GM18951 (cell line): ENCODE data around the gene R3HCC1L.
"Not testable (repeated sequence)": the region's sequence is repeated elsewhere in the genome, so short reads cannot be mapped to it uniquely, and the experiment has no call there.

Source experiments
- POLR2A ChIP-seq: IDR thresholded peaks from 4 replicates; pipeline ENCODE4 v1.6.1; 2011; ENCODE audit warnings: mild to moderate bottlenecking; ENCODE audit not compliant: insufficient read length, insufficient read depth; ENCODE audit errors: extremely low read depth
- in situ Hi-C: fragments of 300-500 bp; cut with MboI; formaldehyde crosslinking; loops from one replicate; pipeline ENCODE4 v1.12.0; 2022; ENCODE audit warnings: low sequenced_read_pairs, mixed read lengths, inconsistent platforms; ENCODE audit not compliant: unreplicated experiment

Gene R3HCC1L

DNA sequence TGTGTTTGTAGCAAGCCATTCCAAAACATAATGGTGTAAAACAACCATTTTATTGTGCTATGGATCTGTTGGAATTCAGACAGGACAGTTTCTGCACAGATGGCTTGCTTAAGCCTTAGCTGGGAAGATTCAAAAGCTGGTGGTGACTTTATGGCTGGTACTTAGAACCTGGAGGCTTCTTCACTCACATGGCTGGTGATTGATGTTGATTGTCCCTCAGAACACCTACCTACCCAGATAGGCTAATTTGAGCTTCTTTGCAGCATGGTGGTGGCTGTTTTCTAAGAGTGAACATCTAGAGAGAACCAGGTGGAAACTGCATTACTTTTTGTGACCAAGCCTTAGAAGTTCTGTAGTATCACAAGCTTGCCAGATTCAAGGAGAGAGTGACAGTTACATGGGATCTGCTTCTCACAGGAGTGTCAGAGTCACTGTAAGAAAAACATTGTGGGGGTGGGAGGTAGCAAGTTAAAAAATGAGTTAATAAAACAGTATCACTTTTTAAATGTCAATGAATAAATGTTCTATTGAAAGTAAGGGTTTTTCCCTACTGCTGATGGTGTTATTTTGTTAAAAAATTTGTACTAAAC, 7.1 kb downstream of the R3HCC1L start:
- no peak for TF ChIP-seq POLR2A

DNA sequence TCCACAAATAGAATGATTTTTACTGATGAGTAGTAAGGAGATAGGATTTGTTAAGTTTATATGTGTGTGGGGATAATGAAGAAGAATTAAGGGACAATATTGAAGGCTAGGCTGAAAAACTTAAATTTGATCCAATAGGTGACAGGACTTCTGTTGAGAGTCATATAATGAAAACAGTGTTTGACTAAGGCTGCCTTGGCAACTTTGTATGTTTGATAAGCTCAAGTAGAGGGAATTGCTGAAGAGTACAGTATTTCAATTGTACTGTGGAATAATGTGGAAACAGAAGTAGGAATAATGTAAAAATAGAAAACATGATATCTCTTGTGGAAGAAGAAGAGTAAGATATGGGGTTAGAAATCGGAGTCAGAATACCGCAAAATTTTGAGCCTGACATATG, 10.5 kb downstream of the R3HCC1L start:
- TF ChIP-seq POLR2A = no peak
- in situ Hi-C loops = no loop called here

More for the DNA sequence above, 7.1 kb downstream of the R3HCC1L start:
- in situ Hi-C loops = no loop called here

DNA sequence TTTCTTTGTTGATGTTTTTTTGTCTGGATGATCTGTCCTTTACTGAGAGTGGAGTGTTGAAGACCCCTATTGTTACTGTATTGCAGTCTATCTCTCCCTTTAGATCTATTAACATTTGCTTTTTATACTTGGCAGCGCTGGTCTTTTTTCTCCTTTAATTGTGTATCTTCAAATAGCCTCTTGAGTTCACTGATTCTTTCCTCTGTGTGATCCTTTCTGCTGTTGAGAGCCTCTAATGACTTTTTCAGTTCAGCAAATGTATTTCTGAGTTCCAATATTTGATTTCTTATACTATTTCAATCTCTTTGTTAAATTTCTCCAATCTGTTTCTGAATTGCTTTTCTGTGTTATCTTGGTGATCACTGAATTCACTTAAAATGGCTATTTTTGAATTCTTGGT, 15.4 kb downstream of the R3HCC1L start:
- in situ Hi-C loops = no loop called here
- TF ChIP-seq POLR2A = no peak

DNA sequence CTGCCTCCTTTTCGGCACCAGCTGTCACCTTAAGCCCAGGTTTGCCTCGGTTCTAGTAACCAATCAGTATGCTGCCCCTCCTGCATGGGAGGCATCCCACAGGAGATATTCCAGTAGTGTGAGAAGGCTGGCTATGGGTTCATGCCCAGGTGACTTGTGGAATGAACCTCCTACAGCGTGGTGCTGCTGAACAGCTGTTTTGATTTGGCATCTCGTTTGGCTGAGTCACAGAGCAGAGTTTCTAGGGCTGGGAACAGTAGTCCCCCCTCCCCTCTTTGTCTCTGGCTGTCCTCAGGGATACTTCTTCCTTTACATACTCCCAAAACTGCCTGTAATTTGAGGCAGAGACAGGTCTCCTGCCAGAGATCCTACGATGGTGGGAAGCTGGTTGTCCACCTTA, 16.1 kb downstream of the R3HCC1L start:
- TF ChIP-seq POLR2A = no peak
- in situ Hi-C loops = no loop called here

DNA sequence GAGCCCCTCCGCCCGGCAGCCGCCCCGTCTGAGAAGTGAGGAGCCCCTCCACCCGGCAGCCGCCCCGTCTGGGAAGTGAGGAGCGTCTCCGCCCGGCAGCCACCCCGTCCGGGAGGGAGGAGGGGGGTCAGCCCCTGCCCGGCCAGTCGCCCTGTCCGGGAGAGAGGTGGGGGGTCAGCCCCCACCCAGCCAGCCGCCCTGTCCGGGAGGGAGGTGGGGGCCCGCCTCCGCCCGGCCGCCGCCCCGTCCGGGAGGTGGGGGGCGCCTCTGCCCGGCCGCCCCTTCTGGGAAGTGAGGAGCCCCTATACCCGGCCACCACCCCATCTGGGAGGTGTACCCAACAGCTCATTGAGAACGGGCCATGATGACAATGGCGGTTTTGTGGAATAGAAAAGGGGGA, 18.3 kb downstream of the R3HCC1L start:
- in situ Hi-C loops = not testable (repeated sequence)

DNA sequence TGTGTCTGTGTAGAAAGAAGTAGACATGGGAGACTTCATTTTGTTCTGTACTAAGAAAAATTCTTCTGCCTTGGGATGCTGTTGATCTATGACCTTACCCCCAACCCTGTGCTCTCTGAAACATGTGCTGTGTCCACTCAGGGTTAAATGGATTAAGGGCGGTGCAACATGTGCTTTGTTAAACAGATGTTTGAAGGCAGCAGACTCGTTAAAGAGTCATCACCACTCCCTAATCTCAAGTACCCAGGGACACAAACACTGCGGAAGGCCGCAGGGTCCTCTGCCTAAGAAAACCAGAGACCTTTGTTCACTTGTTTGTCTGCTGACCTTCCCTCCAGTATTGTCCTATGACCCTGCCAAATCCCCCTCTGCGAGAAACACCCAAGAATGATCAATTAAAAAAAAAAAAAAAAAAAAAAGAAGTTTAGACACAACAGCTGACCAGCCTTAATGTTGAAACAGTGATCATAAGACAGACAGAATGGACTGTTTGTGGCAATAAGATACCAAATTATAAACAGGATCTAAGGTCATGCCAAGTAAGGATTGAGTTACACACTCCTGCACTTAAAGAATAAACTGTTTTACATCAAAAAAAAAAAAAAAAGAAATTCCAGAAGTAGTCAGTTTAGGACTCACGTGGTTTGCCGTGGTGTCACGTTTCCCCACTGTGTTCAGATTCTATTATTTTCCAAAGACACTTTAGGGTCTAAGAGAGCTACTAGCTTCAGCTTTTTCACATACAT, 18.9 kb downstream of the R3HCC1L start:
- in situ Hi-C loops = not testable (repeated sequence)

DNA sequence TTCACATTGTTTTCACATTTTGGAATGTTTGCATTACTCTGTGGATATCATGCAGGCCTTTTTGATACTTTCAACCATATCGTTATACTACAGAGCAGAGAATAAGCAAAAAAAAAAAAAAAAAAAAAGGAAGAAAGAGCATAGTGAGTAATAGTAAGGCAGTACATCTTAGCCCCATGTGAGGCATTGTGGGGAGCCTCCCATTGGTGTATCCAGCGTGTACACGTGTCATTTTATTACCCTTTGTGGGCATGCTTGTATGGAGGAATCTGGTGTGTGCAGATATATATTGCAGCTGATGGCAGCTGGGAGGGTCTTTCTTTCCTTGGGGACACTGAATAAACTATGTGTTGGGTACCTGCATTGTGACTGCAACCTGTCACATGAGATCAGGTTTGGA, 19.6 kb downstream of the R3HCC1L start:
- in situ Hi-C loops = no loop called here
- no peak for TF ChIP-seq POLR2A

DNA sequence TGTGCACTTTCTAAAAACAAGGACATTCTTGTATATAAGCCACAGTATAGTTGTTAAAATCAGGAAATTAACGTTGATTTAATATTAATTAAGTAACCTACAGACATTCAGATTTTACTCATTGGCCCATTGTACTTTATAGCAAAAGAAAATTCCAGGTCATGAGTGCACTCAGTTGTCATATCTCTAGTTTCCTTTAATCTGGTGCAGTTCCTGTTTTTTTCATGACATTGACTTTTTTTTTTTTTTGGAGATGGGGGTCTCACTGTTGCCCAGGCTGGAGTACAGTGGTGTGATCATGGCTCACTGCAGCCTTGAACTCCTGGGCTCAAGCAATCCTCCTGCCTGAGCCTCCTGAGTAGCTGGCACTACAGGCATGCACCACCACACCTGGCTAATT, 24.1 kb downstream of the R3HCC1L start:
- TF ChIP-seq POLR2A = no peak
- in situ Hi-C loops = no loop called here

DNA sequence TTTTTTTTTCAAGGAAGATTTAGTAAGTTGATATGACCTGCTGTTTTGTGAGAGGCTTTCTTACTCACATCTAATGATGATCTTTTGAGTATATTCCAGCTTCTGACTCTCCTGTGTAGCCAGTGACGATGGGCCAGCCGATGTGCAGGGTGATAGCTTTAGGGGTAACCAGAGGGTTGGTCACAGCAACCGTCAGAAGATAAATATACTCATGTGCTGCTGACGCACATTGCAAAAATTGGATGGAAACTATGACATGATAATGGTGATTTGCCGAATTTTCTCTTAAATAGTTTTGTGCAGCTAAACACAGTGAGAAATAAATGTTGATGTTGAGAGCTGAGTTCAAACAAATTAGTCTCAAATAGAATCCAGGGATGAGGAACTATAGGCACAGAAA, 29.5 kb downstream of the R3HCC1L start:
- in situ Hi-C loops = no loop called here
- no peak for TF ChIP-seq POLR2A

DNA sequence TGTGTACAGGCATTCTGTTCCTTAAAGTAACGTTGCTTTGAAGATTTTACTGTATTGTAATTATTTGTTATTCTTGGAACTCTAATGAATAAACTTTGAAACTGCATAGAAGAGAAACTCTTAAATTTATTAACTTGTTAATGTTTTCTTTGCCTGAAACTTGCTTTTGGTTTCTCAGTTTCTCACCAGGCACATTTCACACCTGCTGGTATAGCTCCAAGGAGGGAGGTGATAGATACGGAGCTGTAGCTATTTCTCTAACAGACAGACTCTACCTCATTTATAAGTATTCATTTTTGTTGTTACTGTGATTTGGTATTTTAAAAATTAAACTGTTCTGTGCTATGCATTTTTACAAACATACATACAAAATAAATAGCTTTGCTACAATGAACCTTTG, 32.7 kb downstream of the R3HCC1L start:
- in situ Hi-C loops = no loop called here
- TF ChIP-seq POLR2A = no peak

DNA sequence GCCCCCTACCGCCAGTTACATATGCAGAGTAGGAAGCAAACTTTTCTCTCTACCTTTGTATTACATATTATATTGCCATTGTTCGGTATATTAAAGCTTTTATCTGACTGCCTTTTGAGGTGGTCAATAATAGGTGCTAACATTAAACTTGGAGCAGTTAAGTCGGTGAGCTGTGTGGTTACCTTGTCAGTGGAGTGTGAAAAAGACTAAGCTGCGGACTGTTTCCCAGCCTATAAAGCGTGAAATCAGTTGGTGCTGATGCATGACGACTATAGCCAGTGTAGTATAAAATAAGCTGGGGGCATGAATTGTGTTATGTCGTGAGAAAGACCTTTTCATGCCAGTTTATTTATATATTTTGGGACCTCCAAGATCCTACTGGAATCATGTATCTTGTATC, 33.7 kb downstream of the R3HCC1L start:
- no peak for TF ChIP-seq POLR2A
- in situ Hi-C loops = no loop called here

DNA sequence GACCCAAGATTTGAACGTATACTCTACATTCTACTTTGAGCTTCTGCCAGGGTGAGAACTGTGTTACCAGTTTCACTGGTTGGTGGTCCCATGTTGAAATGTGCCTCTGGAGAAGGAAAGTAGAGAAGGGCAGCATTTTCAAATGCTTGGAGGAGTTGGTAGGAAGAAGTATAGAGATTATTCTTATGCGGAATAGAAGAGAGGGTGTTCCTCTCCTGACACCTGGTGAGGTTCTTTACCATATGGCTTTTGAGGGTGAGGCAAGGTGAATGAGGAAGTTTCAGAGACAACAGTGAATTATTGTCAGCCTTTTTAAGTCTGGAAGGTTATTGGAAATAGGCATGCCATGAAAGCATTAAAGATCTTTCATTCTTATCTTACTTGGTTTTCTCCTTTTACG, 34.3 kb downstream of the R3HCC1L start:
- in situ Hi-C loops = no loop called here
- TF ChIP-seq POLR2A = no peak

DNA sequence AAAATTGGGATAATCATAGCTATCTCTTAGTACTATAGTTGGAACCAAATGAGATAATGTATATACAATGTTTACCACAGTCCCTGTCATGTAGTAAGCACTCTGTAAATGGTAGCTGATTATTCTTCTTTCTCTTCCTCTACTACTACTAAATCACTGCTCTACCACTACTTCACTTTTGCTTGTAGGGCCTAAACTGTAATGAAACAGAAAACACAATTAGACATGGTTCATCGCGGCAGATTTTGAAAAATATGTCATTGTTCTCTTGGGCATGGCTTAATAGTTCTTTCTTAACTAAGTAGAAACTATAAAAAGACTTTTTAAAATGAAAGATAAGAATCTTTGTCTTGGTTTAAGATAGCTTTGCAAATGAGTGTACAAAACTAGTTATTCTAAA, 34.9 kb downstream of the R3HCC1L start:
- in situ Hi-C loops = no loop called here

DNA sequence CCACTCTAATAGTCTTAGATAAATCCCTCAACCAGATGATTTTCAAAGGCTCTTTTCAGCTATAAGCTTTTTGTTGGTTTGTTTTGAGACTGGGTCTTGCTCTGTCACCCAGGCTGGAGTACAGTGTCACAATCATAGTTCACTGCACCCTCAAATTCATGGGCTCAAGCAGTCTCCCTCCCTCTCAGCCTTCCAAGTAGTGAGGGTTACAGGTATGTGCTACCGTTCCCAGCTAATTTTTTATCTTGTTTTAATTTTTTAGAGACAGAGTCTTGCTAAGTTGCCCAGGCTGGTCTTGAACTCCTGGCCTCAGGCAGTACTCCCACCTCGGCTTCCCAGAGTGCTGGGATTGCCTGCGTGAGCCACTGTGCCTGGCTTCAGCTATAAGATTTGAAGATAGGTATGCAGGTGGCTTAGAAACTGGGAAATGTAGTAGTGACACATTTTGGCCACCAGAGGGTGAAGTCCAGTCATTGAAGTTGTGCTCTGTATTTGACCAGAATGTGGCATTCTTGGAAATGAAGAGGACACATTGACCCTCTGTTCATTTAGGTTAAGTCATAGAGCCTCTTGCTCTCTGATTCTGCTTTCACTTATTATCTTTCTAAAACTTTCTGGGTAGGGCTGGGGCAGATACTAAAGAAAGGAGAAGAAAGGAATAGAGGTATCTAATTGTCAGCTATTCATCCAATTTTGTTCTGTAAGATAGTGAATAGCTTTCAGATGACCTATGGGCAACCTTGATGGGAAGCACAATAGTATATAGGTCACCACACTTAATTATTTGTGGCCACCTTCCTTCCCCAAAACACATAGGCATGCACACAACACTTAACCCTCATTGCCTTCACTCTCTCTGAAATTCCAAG, 36.0 kb downstream of the R3HCC1L start:
- TF ChIP-seq POLR2A = no peak
- in situ Hi-C loops = no loop called here

More for the DNA sequence above, 34.9 kb downstream of the R3HCC1L start:
- no peak for TF ChIP-seq POLR2A
